Fibroblast of skin of left quadriceps (primary cell): ENCODE measurements around the gene ZDHHC7.
"Not testable (repeated sequence)": the region's sequence is repeated elsewhere in the genome, so short reads cannot be mapped to it uniquely, and the experiment has no call there.

Experiments used
- DNase-seq, 2 experiments: peaks; one replicate each; pipeline ENCODE4 v3.0.0-alpha.2; 2013; ENCODE audit warnings: low read depth in 2 of 2

ZDHHC7 gene

DNA sequence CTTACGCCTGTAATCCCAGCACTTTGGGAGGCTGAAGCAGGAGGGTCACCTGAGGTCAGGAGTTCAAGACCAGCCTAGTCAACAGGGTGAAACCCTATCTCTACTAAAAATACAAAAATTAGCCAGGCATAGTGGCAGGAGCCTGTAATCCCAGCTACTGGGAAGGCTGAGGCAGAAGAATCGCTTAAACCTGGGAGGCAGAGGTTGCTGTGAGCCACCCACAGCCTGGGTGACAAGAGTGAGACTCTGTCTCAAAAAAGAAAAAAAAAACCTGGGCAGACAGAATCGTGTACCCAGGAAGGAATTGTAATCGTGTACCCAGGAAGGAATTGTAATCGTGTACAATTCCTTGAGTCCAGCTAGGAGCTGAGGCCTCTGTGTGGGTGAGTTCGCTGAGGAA lies 72.7 kb downstream of the ZDHHC7 start:
- DNase-seq, result not testable (repeated sequence)

DNA sequence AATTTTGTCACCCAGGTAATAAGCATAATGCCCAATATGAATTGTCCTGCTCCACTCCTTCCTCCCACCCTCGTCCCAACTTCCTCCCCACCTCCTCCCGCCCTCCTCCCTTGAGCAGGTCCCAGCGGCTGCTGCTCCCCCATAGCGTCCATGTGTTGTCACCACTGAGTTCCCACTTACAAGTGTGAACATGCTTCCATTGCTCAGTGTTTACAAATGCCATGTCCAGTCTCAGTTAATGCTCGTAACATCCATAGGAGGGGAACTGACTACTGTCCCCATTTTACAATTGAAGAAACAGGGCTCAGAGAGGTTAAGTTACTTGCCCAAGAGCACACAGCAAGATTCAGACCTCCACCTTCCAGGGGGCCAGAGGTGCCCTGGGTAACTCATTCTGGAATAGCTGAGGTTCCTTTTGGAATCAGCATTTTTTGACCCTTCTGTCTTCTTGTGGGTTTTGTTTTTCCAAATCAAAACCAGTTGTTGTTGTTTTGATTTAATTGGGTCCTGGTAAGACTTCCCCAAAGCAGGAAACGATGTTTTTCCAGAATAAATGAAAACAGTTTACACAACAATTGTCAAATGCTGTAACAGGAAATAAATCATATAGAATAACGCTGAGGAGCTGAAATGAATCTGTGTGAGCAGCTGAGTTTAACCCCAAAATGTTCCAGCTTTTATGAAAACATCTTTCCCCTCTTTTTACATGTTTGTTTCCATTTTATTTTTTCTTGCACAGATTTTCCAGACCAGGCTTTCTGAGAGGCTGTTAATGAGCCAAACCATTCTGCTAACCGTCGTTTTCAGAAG lies 73.9 kb downstream of the ZDHHC7 start:
- DNase-seq, result no peak

DNA sequence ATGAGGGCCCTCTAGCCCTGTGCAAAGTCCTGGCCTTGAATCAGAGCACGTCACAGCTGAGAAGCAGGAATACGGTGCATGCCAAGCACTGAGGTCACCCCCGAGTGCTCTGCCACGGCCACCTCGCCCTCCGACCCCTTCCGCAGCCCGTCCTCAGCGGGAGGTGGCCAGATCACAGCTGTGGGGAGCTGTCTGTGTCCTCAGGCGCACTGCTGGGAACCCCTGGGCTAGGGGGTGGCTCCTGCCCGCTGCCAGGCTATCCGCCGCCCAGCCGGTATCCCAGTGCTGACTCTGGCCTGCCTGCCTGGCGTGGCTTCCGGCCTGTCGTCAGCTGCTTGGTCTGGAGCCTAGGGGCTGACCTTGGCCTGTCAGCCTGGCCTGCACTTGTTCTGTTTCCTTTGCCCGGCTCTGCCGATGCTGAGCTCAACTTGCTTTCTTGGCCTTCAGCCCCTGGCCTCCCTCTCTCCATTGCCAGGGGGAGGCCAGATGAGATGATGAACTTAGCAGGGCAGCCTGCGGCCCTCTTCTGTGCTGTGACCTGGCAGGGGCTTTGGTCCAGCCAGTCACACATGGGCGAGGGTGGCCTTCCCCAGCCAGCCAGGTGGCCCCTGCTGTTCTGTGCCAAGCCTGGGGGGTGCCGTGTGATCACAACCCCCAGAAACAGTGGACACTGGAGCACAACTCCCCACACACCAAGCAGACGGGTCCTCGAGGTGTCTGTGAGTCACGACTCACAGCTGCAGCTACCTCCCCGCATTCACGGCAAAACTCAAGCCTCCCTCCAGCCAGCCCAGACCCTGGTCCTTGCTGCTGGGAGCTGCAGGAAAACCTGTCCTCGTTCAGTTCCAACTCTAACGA lies 77.3 kb downstream of the ZDHHC7 start:
- DNase-seq, result no peak

DNA sequence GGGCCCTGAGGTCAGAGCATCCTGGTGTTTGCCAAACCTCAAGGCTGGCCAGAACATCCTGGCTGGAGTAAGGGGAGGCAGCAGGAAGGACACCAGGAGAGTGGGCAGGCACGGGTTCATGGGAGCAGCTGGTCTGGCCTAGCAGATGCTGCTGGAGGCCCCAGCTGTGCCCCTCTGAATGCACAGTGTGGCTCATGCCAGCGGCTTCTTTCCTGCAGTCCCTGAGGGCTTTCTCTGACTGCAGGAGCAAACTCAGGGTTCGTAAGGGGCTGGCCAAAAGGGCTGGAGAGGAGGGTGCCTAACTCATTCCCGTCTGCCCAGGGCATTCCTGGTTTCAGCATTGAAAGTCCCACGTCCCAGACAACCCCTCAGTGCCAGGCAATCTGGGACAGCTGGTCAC lies 78.7 kb downstream of the ZDHHC7 start:
- DNase-seq, result no peak

DNA sequence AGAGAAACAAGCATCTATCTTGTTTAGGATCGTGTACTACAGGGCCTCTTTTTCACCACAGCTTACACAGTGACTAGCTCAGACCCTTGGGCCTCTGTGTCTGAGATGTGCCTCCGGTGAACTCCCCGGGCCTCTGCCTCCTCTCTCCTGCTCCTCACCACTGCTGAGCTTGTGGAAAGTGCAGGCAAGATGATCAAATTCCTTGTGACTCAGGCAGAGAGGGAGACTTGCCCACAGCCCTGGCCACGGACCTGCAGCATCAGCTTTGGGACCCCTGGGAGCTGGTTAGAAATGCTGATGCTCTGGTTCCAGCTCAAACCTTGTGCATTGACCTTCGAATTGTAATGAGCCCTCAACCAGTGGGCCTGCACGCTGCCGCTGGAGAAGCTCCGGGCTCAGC lies 79.8 kb downstream of the ZDHHC7 start:
- DNase-seq, result no peak

DNA sequence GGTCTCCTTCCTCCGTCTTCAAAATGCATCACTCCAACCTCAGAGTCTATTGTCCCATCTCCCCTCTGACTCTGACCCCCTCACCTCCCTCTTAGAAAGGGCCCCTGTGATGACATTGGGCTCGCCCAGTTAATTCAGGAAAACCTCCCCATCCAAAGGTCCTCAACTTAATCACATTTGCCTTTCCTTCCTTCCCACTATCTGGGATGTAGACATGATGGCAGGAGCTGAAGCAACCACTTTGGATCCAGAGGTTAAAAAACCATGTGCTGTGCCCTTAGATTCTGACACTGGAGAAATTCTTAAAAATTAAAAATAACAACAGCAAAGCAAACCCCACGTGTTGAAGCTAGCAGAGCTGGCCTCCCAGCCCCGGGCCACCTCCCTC lies 80.2 kb downstream of the ZDHHC7 start:
- DNase-seq, result no peak

DNA sequence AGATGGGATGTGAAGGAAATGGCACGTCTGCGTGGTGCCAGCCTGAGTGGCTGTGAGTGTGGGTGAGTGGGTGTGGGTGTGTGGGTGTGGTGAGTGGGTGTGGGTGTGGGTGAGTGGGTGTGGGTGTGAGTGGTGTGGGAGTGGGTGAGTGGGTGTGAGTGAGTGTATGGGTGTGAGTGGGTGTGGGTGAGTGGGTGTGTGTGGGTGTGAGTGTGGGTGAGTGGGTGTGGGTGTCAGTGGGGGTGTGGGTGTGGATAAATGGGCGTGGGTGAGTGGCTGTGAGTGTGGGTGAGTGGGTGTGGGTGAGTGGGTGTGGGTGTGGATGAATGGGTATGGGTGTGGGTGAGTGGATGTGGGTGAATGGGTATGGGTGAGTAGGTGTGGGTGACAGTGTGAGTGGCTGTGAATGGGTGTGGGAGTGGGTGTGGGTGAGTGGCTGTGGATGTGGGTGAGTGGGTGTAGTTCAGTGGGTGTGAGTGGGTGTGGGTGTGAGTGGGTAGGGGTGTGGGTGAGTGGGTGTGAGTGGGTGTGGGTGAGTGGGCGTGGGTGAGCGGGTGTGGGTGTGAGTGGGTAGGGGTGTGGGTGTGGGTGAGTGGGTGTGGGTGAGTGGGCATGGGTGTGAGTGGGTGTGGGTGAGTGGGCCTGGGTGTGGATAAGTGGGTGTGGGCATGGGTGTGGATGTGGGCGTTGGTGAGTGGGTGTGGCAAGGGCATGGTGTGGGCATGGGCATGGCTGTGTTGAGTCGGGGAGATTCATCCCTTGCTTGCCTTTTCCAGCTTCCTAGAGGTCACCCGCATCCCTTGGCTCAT lies 80.8 kb downstream of the ZDHHC7 start:
- DNase-seq, result no peak

DNA sequence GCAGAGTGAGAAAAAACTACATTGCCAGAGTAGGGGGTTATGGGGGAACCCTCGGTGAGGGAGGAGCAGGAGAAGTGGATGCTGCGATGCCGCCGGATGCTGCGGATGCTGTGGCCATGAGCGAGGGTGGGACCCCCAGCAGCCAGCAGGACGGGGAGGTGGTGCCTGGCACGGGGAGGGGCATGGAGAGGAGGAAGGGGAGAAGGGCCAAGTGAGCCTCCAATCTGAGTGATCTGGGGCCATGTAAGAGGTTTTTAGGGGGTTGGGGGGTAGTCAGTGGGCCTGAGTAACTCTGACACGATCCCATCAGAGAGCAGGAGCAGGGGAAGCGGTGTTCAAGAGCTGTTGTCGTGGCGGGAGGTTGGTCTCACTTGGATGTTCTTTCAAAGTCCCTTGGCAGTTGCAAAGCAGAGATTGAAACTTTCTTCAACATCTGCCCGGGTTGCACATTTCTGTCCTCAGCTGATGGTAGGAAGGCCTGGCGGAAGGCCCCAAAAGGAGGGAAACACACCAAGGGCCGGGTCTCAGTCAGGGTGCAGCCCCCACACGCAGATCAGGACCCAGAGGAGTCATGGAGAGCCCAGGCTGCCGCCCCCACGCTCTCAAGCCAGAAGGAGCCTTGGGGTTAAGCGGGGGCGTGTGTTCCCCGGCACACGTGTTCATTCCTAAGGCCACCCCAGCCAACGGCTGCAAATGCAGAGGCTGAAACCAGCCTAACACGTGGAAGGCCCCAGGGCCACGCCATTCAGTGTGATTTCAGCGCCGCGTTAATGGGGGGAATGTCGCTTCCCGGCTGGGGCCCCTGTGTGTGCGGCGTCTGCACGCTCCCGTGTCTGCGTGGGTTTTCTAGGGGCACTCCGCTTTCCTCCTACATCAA lies 81.7 kb downstream of the ZDHHC7 start:
- DNase-seq, result no peak

DNA sequence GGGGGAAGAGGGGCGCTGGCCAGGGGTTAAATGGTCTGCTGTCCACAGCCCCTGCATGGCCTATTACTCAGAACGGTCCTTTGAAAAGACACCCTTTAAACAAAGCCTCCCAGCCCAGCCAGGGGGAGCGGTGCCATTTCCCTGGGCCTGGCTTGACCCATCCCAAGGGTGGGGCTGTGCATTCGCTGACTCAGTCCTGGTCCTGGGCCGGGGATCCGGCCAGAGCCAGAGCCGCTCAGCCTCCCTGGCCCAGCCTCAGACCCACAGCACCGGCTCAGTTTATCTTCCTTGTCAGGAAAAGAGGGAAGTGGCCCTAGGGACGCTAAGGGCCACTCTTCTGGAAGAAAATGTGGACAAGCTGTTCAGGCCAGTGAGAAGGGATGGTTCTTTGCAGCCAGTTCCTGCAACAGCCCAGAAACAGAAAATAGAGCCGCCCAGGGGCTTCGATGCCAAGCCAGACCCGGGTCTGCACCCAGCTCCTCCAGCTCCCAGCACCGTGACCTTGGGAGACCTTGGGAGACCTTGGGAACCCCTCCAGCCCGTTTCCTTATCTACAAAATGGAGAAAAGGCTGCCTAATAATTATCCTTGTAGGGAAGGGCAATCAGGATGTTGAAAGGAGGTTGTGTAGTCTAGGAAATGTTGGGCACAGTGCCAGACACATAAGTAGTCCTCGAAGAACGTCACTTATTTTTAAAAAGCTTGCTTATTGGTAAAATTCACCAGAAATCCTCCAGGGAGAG lies 82.5 kb downstream of the ZDHHC7 start:
- DNase-seq, result no peak

DNA sequence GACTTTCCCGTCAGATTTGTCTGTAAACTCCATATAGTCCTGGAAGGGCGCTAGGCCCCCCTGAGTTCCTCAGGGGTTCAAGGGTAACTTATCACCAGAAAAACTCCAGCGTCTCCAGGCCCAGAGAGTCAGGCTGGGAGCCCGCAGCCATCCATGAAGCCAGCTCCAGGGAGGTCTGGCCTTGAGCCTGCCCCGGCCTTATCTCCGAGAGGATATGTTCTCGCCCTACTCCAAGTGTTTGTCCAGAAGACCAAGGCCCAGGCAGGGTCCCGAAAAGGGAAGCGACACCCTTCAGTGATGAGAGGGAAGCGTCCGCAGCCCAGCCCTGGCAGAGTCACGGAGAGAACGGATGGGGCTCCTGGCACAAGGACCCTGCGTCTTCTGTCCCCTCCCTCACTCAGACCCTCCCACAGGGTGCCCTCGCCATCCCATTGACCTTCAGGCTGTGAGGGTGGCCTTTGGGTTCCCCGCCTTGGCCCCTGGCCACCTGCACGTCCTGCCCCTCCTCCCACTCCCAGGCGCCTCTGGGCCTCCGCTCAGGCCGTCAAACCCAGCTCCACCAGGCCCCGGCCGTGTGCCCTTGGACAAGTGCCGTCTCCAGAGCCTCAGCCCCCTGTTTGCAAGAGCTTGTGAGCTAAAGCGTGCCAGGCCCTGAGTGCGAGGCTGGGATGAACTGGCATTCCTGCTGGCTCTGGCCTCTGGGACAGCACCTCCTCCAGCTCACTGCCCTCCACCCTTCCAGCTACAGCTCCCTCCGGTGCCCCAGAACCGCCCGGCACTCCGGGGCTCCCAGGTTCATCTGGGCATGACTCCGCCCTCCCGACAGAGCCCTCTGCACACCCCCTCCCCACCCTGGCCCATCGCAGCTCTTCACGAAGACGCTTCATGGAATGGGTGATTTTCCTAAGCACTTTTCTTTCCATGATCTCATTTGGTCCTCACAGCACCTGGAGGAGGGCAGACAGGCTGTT lies 83.4 kb downstream of the ZDHHC7 start:
- no peak for DNase-seq

DNA sequence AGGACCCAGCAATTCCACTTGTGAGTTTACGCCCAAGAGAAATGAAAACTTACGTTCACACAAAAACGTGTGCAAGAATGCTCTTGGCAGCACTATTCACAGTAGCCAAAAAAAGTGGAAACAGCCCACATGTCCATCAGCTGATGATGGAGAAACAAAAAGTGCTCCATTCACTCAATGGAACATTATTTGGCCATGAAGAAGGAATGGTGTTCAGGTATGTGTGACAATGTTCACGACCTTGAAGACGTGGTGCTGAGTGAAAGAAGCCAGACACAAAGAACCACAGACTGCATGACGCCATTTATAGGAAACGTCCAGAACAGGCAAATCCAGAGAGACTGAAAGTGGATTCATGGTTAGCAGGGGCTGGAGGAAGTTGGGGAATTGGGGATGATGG lies 84.9 kb downstream of the ZDHHC7 start:
- DNase-seq, result no peak

DNA sequence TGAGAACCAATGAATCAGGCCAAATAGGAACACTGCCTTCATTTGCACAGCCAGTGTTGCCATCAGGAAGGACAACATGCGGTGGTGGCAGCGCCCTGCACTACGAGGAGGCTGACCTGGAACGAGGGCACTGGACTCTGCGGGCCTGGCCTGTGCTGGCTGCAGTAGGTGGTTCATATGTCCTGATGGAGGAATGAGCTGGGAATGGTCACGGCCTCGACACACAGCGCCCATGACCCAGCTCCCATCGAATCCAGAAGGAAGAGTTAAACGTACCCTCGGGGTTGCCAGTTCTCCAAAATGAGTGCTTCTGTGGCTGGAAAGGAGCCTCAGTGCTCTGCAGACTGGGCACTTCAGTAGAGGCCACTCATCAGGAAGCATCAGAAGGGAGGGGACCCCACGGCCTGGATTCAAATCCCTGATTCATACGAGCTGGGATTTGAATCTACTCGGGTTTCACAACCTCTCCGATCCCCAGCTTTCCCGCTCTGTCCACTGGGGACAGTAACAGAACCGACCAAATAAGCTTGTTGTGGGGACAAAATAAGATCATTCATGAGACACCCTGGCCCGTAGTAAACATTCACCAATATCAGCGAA lies 85.5 kb downstream of the ZDHHC7 start:
- DNase-seq, result no peak

DNA sequence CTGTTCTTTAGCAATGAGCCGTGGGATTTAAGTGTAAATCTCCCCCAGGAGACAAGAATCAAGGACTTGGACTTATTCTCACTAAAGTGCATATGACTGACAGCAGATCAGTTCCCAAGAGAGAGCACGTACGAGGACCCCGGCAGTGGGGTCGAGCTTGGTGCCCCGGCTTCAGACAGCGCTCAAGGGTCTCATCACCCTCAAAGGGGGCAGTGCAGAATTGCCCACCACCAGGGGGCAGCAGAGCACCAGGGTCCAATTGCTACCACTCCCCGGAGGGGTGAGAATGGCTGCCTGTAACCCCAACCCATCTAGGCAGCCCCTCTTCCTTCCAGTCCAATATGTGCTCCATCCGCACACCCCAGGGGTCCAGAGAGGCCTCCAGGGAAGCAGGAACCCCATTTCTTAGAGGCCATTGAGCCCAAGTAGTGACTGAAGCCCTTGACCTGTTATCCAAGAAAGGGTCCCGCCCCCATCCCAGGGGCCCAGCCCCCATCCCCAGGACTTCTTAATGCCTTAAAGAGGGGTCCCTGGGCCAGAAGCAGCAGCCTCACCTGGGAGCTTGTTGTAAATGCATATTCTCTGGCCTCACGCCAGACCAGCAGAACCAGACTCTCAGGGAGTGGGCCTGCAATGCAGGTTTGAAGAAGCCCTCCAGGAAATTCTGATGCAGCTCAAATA lies 86.1 kb downstream of the ZDHHC7 start:
- DNase-seq, result no peak

DNA sequence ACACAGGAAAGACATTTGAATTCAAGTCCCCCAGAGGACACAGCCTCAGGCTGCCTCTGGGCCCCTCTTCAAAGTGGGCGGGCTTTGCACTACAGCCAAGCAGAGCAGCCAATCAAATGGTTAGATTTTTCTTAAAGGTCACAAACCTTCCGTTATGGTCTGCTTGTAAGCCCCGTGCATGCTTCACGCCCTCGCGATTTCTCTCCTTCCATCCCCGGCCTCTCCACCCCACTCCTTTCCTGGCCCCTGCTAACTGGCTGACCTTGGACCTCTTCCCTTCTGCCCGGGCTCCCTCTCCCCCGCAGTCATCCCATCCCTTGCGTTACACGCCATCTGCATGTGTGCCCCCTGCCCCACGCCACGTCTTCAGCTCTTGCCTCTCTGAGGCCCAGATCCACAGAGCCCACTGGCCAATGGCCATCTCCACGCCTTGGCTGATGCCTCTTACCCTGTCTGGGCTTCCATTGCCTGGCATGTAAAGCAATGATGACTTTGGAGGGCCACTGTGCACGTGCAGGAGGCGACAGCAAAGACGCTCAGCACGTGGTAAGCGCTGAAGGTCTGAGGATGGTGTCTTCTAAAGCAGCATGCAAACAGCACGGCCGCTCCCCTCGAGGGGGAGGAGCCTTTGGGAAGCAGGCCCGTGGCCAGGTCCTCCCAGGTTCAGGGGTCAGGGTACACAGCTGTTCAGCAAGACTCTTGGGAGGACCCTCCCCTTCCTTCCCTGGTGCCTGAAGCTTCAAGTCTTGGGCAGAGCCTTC lies 86.8 kb downstream of the ZDHHC7 start:
- no peak for DNase-seq
